MCF 10A (cell line): ENCODE data around the gene IRX2. TPM values are rescaled to one million over a fixed set of nuclear protein-coding genes. Genes with fewer than 3 reads are reported as not detected.

Experiments used
- BruUV-seq: library from RNA; stranded (reverse); fragments of 400-500 nt; replicated peaks from 2 replicates; lab custom pipeline; 2021; lab: Mats Ljungman, UMichigan
- CTCF ChIA-PET: fragments of 300-600 bp; sonication (Branson Sonifier 250); formaldehyde crosslinking; extraction: SDS; loops from one replicate; lab custom pipeline; 2021; ENCODE audit warnings: antibody characterized with exemption, inconsistent platforms; lab: Yijun Ruan, JAX
- POLR2A ChIA-PET: fragments of 300-600, 350-650 bp; sonication (Branson Sonifier 250); formaldehyde crosslinking; extraction: SDS; loops from one replicate; lab custom pipeline; 2020; ENCODE audit warnings: antibody characterized with exemption, inconsistent platforms; lab: Yijun Ruan, JAX
- DNase-seq: peaks from one replicate; pipeline ENCODE4 v3.0.0-alpha.2; 2018; ENCODE audit not compliant: unreplicated experiment
- H3K27ac Mint-ChIP-seq: one replicate; pipeline ENCODE4 v1.8.0; 2022; ENCODE audit warnings: mild to moderate bottlenecking, low read depth, mixed read lengths; ENCODE audit not compliant: unreplicated experiment
- H3K27me3 Mint-ChIP-seq: one replicate; pipeline ENCODE4 v1.8.0; 2022; ENCODE audit warnings: mixed read lengths; ENCODE audit not compliant: insufficient read depth, unreplicated experiment
- H3K36me3 Mint-ChIP-seq: one replicate; pipeline ENCODE4 v1.8.0; 2022; ENCODE audit warnings: mild to moderate bottlenecking, moderate library complexity, mixed read lengths; ENCODE audit not compliant: insufficient read depth, unreplicated experiment
- H3K4me1 Mint-ChIP-seq: one replicate; pipeline ENCODE4 v1.8.0; 2022; ENCODE audit warnings: mixed read lengths; ENCODE audit not compliant: insufficient read depth, unreplicated experiment
- H3K4me3 Mint-ChIP-seq: one replicate; pipeline ENCODE4 v1.8.0; 2022; ENCODE audit warnings: mild to moderate bottlenecking, moderate library complexity, mixed read lengths; ENCODE audit not compliant: unreplicated experiment
- H3K9me3 Mint-ChIP-seq: one replicate; pipeline ENCODE4 v1.8.0; 2022; ENCODE audit warnings: mixed read lengths; ENCODE audit not compliant: unreplicated experiment
- CTCF ChIP-seq: fragments of 200-600 bp; IDR thresholded peaks from one replicate; pipeline ENCODE4 v1.8.0; 2022; ENCODE audit warnings: antibody characterized with exemption, mild to moderate bottlenecking; ENCODE audit not compliant: unreplicated experiment
- intact Hi-C: fragments of 100-400 bp; cut with micrococcal nuclease; formaldehyde crosslinking; loops from 2 replicates; pipeline ENCODE4 v1.14.1; 2022
- total RNA-seq: library from RNA; stranded (reverse); gene quantifications from 2 replicates; pipeline ENCODE4 v1.2.3, GENCODE V29; 2022

IRX2 gene
- total RNA-seq, 1 experiment from 2014 or later, result 43.4 TPM

DNA sequence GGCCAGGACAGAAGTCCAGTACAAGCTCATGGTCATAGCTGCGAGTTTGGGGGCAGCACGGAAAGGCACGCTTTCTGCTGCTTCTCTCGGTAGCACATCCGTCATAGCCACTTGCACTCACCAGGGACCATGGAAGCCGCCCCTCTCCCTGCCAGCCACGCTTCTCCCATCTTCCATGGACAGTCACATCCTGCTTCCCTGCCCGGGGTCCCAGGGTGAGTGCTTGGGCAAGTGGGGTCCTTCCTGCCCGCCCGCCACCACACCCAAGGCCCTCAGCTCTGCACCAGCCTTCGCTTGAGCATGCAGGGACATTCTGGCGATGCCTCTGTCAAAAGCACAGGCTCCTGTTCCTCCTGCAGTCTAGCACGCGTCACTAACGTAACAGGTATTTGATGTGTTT lies 13.1 kb upstream of the IRX2 start:
- ChIA-PET CTCF (no interaction called here), POLR2A (no interaction called here)
- H3K9me3 Mint-ChIP-seq, result no peaks in the 10 kb centered on the region
- H3K27ac Mint-ChIP-seq, result no peak overlapping the region
- no peak overlapping the region for H3K4me3 Mint-ChIP-seq
- no TSS peak for BruUV-seq
- no peaks in the 10 kb centered on the region for H3K27me3 Mint-ChIP-seq
- intact Hi-C loops, result no loop called here
- no peak for DNase-seq
- no peaks in the 10 kb centered on the region for H3K36me3 Mint-ChIP-seq
- no peak for TF ChIP-seq CTCF
- H3K4me1 Mint-ChIP-seq, result peaks cover 9% of the 10 kb centered on the region

GRCh38 chr5:2763533-2763794 lies 12.0 kb upstream of the IRX2 start:
- DNase-seq, result no peak
- Mint-ChIP-seq H3K27me3 (no peaks in the 10 kb centered on the region), H3K36me3 (no peaks in the 10 kb centered on the region), H3K27ac (no peak overlapping the region), H3K4me1 (peaks cover 18% of the 10 kb centered on the region), H3K4me3 (no peak overlapping the region), H3K9me3 (no peaks in the 10 kb centered on the region)
- intact Hi-C loops, result no loop called here
- no TSS peak for BruUV-seq
- CTCF ChIA-PET, result interaction anchor here (0.6 kb wide), 1 partner anchor 304 kb away, joined by 4 read pairs; no protein-coding TSS in a partner anchor
- POLR2A ChIA-PET, result interaction anchor here (0.6 kb wide), 1 partner anchor 1638 kb away, joined by 3 read pairs; no protein-coding TSS in a partner anchor
- TF ChIP-seq CTCF, result no peak

GRCh38 chr5:2762744-2763532 lies 11.5 kb upstream of the IRX2 start:
- no peak overlapping the region for H3K27ac Mint-ChIP-seq
- CTCF ChIA-PET, result interaction anchor here (0.6 kb wide), 1 partner anchor 304 kb away, joined by 4 read pairs; no protein-coding TSS in a partner anchor
- no peak for DNase-seq
- TF ChIP-seq CTCF, result no peak
- no TSS peak for BruUV-seq
- no peak overlapping the region for H3K4me3 Mint-ChIP-seq
- no peaks in the 10 kb centered on the region for H3K27me3 Mint-ChIP-seq
- no peaks in the 10 kb centered on the region for H3K9me3 Mint-ChIP-seq
- no peaks in the 10 kb centered on the region for H3K36me3 Mint-ChIP-seq
- peaks cover 23% of the 10 kb centered on the region for H3K4me1 Mint-ChIP-seq
- POLR2A ChIA-PET, result interaction anchor here (0.6 to 1.6 kb wide), 3 partner anchors 8 to 1639 kb away, joined by 3 to 5 read pairs (median 4); no protein-coding TSS in a partner anchor
- intact Hi-C loops, result no loop called here

- peak overlapping the region; percentile 22 for H3K4me3 Mint-ChIP-seq
- H3K4me1 Mint-ChIP-seq, result peaks cover 30% of the 10 kb centered on the region
- POLR2A ChIA-PET, result interaction anchor here (0.6 to 1.7 kb wide), 4 partner anchors 9 to 969 kb away, joined by 3 to 7 read pairs (median 4); partner anchors contain the start of gene IRX2
- peak overlapping the region; percentile 65 for H3K27ac Mint-ChIP-seq
- no peak for TF ChIP-seq CTCF
- no peaks in the 10 kb centered on the region for H3K27me3 Mint-ChIP-seq
- BruUV-seq, result no TSS peak
- CTCF ChIA-PET, result interaction anchor here (0.7 kb wide), 1 partner anchor 292 kb away, joined by 5 read pairs; no protein-coding TSS in a partner anchor
- H3K36me3 Mint-ChIP-seq, result no peaks in the 10 kb centered on the region
- H3K9me3 Mint-ChIP-seq, result no peaks in the 10 kb centered on the region
- intact Hi-C loops, result no loop called here
- DNase-seq, result no peak
These were observed 10.5 kb upstream of the IRX2 start for GRCh38 chr5:2761921-2762488.
